HepG2 (cell line): Measurements from ENCODE around the gene NOP58. TPM values are rescaled to one million over a fixed set of nuclear protein-coding genes. Genes with fewer than 3 reads are reported as not detected.

Experiments
- ARHGAP35 ChIP-seq: sonication (generic); formaldehyde crosslinking; IDR thresholded peaks from 2 replicates; pipeline ENCODE4 v1.9.0; 2022; ENCODE audit warnings: mild to moderate bottlenecking, inconsistent platforms, moderate library complexity, missing genetic modification reagents, borderline replicate concordance
- BRF2 ChIP-seq: sonication (generic); formaldehyde crosslinking; IDR thresholded peaks from 2 replicates; pipeline ENCODE4 v1.8.1; 2022; ENCODE audit warnings: mild to moderate bottlenecking, missing genetic modification reagents
- FLYWCH1 ChIP-seq: sonication (generic); formaldehyde crosslinking; IDR thresholded peaks from 2 replicates; pipeline ENCODE4 v1.8.1; 2023; ENCODE audit warnings: mild to moderate bottlenecking, missing genetic modification reagents
- HOXA9 ChIP-seq: sonication (generic); formaldehyde crosslinking; IDR thresholded peaks from 2 replicates; pipeline ENCODE4 v1.8.1; 2022; ENCODE audit warnings: missing genetic modification reagents, mild to moderate bottlenecking, moderate library complexity, borderline replicate concordance
- NFIB ChIP-seq: sonication (generic); formaldehyde crosslinking; IDR thresholded peaks from 2 replicates; pipeline ENCODE4 v1.9.0; 2021; ENCODE audit warnings: missing genetic modification reagents, mild to moderate bottlenecking, borderline replicate concordance
- NR2F1 ChIP-seq, 2 experiments: fragments of 450-650 bp in 1 of 2; formaldehyde crosslinking in 1 of 2; IDR thresholded peaks; 2 replicates each; pipeline versions ENCODE4 v1.5.0 to v1.6.1; 2016 to 2020; ENCODE audit warnings: mild to moderate bottlenecking in 1 of 2, missing compliant biosample characterization in 1 of 2, missing genetic modification reagents in 1 of 2, moderate library complexity in 1 of 2
- SMAD3 ChIP-seq: sonication (generic); formaldehyde crosslinking; IDR thresholded peaks from 2 replicates; pipeline ENCODE4 v1.4.0; 2020; ENCODE audit warnings: missing genetic modification reagents
- SMARCC2 ChIP-seq: fragments of 450-650 bp; IDR thresholded peaks from 2 replicates; pipeline ENCODE4 v1.6.1; 2017; ENCODE audit warnings: antibody characterized with exemption, mild to moderate bottlenecking
- SMARCE1 ChIP-seq: fragments of 450-650 bp; IDR thresholded peaks from 2 replicates; pipeline ENCODE4 v1.6.1; 2017; ENCODE audit warnings: borderline replicate concordance
- SMYD3 ChIP-seq: sonication (generic); formaldehyde crosslinking; IDR thresholded peaks from 2 replicates; pipeline ENCODE4 v1.8.1; 2023; ENCODE audit warnings: mild to moderate bottlenecking, missing genetic modification reagents
- SYNCRIP ChIP-seq: fragments of 200-400 bp; formaldehyde crosslinking; IDR thresholded peaks from 2 replicates; pipeline ENCODE4 v1.6.1; 2018; ENCODE audit warnings: mild to moderate bottlenecking, low read depth, low read length; ENCODE audit not compliant: insufficient read depth
- TCF12 ChIP-seq, 2 experiments: fragments of 450-650 bp in 1 of 2; sonication (generic) in 1 of 2; formaldehyde crosslinking in 1 of 2; IDR thresholded peaks; 2 replicates each; pipeline versions ENCODE4 v1.6.1 to v1.8.0; 2017 to 2022; ENCODE audit warnings: antibody characterized with exemption in 1 of 2, mild to moderate bottlenecking in 1 of 2, missing genetic modification reagents in 1 of 2, moderate library complexity in 1 of 2
- TERF1 ChIP-seq: sonication (generic); formaldehyde crosslinking; IDR thresholded peaks from 2 replicates; pipeline ENCODE4 v1.8.0; 2022; ENCODE audit warnings: mild to moderate bottlenecking, missing genetic modification reagents, moderate library complexity
- ZBTB21 ChIP-seq: sonication (generic); formaldehyde crosslinking; IDR thresholded peaks from 2 replicates; pipeline ENCODE4 v1.4.0; 2020; ENCODE audit warnings: missing genetic modification reagents
- ZNF232 ChIP-seq: sonication (generic); formaldehyde crosslinking; IDR thresholded peaks from 2 replicates; pipeline ENCODE4 v1.4.0; 2020; ENCODE audit warnings: missing genetic modification reagents, borderline replicate concordance
- ZNF362 ChIP-seq: sonication (generic); formaldehyde crosslinking; IDR thresholded peaks from 2 replicates; pipeline ENCODE4 v1.4.0; 2020; ENCODE audit warnings: missing genetic modification reagents, mild to moderate bottlenecking, borderline replicate concordance
- ZNF430 ChIP-seq: sonication (generic); formaldehyde crosslinking; IDR thresholded peaks from 2 replicates; pipeline ENCODE4 v1.9.0; 2021; ENCODE audit warnings: mild to moderate bottlenecking, missing genetic modification reagents
- ZNF512B ChIP-seq: sonication (generic); formaldehyde crosslinking; IDR thresholded peaks from 2 replicates; pipeline ENCODE4 v1.5.1; 2020; ENCODE audit warnings: missing genetic modification reagents, mild to moderate bottlenecking, borderline replicate concordance
- ZNF605 ChIP-seq: sonication (generic); formaldehyde crosslinking; IDR thresholded peaks from 2 replicates; pipeline ENCODE4 v1.8.0; 2022; ENCODE audit warnings: mild to moderate bottlenecking, missing genetic modification reagents
- ZNF674 ChIP-seq: sonication (generic); formaldehyde crosslinking; IDR thresholded peaks from 2 replicates; pipeline ENCODE4 v1.5.0; 2020; ENCODE audit warnings: low read depth, mild to moderate bottlenecking, missing genetic modification reagents
- ZNF883 ChIP-seq: sonication (generic); formaldehyde crosslinking; IDR thresholded peaks from 2 replicates; pipeline ENCODE4 v1.5.1; 2020; ENCODE audit warnings: mild to moderate bottlenecking, missing genetic modification reagents; ENCODE audit errors: not compliant biosample characterization
- polyA plus RNA-seq, 8 experiments: library from polyadenylated mRNA; depleted of rRNA in 3 of 8; stranded (reverse) in 7 of 8; unstranded in 1 of 8; fragments of >200 nt; fragmentation: Illumina TruSeq in 4 of 8; extraction: Trizol in 4 of 8; gene quantifications; 2 replicates each; pipeline versions ENCODE4 v1.2.1 to v1.2.3, GENCODE V29; 2011 to 2016; ENCODE audit warnings: low read depth in 4 of 8, missing spikeins in 1 of 8, mixed read lengths in 1 of 8; ENCODE audit not compliant: insufficient read depth in 1 of 8
- total RNA-seq, 5 experiments: library from RNA; depleted of rRNA; stranded (reverse); fragments of >200 nt; fragmentation: Illumina TruSeq; extraction: Trizol; gene quantifications; 2 replicates each; pipeline ENCODE4 v1.2.3, GENCODE V29; 2016; ENCODE audit warnings: low read depth in 1 of 5

The NOP58 gene
- total and polyA plus RNA-seq, 2 of the 13 experiments (the other 11 are each of a cell fraction or from before 2014, with no cell fraction given) = 74.9 to 203 TPM

- TF ChIP-seq ZNF512B (CRISPR knock-in tag) = no peak; the same call in 1 of the 2 replicates
- no peak for TF ChIP-seq TCF12 (IDR thresholded peaks at IDR 0.05)
- TF ChIP-seq TCF12 (CRISPR knock-in tag; IDR thresholded peaks at IDR 0.05) = peak; percentile 93; the same call in 1 of the 2 replicates
- no peak for TF ChIP-seq NR2F1 (CRISPR knock-in tag; IDR thresholded peaks at IDR 0.05)
- peak; percentile 81; the same call in 1 of the 2 replicates for TF ChIP-seq ZNF430 (CRISPR knock-in tag)
- TF ChIP-seq ZNF883 (CRISPR knock-in tag) = peak; percentile 75
- TF ChIP-seq ZBTB21 = 0 out of 2 replicates have a peak, but pooled peaks have one; percentile 24
- TF ChIP-seq ZNF232 (CRISPR knock-in tag) = peak; percentile 61; the same call in 1 of the 2 replicates
- peak; percentile 51; the same call in 1 of the 2 replicates for TF ChIP-seq ZNF362 (CRISPR knock-in tag)
- peak; percentile 82; the same call in 1 of the 2 replicates for TF ChIP-seq HOXA9 (CRISPR knock-in tag)
- TF ChIP-seq SMARCE1 = no peak
- TF ChIP-seq BRF2 (CRISPR knock-in tag) = no peak; the same call in 1 of the 2 replicates
- no peak for TF ChIP-seq TERF1
- no peak for TF ChIP-seq SYNCRIP
- TF ChIP-seq ZNF674 (CRISPR knock-in tag) = 0 out of 2 replicates have a peak, but pooled peaks have one; percentile 67
- TF ChIP-seq SMAD3 (CRISPR knock-in tag) = peak; percentile 26; the same call in 1 of the 2 replicates
- TF ChIP-seq SMARCC2 = no peak
- peak; percentile 84 for TF ChIP-seq ARHGAP35 (CRISPR knock-in tag)
- TF ChIP-seq SMYD3 (CRISPR knock-in tag) = peak; percentile 70
- peak; percentile 75; the same call in 1 of the 2 replicates for TF ChIP-seq ZNF605 (CRISPR knock-in tag)
- peak; percentile 30; the same call in 1 of the 2 replicates for TF ChIP-seq FLYWCH1 (CRISPR knock-in tag)
- TF ChIP-seq NFIB = no peak
These were observed 27.0 kb upstream of the NOP58 start, which contains the start of gene SUMO1 (continued) for GRCh38 chr2:202238234-202239197.
